NCI-H524 treated with DMSO at 0.1 percent for 48 hours (cell line): ENCODE measurements around the gene NANP.
A peak's percentile ranks its signal among the peaks of the same experiment; 100 is the strongest.
"Not testable (repeated sequence)": the region's sequence is repeated elsewhere in the genome, so short reads cannot be mapped to it uniquely, and the experiment has no call there.

Experiments
- DNase-seq: peaks from one replicate; lab custom pipeline; 2025; lab: John Stamatoyannopoulos, UW

Gene NANP

GRCh38 chr20:25606094-25606695, 17.6 kb downstream of the NANP start:
- no peak for DNase-seq

DNA sequence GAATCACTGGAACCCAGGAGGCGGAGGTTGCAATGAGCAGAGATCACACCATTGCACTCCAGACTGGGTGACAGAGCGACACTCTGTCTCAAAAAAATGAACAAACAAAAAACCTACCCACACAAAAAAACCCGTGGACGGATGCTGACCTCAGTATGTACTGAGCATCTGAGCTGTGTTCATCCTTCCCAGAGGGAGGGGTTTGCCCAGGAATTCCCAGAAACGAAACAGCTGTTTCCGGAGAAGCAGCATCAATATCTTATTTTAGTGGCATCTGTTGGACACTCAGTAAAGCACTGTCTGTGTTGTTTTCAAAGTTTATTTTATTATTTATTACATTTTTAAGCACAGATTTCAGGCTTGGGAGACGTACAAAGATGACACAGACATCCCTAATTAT, 18.7 kb downstream of the NANP start:
- DNase-seq = no peak

- DNase-seq = no peak
These were observed 19.2 kb downstream of the NANP start for GRCh38 chr20:25604611-25605010.

GRCh38 chr20:25602914-25603309, 20.9 kb downstream of the NANP start:
- DNase-seq = not testable (repeated sequence)

GRCh38 chr20:25602191-25602913, 21.5 kb downstream of the NANP start:
- DNase-seq = not testable (repeated sequence)

DNA sequence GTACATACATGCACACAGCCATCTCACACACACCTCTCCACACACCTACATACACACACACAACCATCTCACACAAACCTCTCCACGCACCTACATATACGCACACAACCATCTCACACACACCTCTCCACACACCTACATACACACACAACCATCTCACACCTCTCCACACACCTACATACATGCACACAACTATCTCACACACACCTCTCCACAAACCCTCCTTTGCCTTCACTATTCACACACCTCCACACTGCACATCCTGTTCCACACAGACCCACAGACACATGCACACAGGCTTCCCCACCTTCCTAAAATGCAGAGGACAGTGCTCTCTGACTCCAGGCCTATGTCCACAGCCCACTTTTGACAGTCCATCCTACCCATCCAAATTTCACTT, 22.2 kb downstream of the NANP start:
- no peak for DNase-seq

DNA sequence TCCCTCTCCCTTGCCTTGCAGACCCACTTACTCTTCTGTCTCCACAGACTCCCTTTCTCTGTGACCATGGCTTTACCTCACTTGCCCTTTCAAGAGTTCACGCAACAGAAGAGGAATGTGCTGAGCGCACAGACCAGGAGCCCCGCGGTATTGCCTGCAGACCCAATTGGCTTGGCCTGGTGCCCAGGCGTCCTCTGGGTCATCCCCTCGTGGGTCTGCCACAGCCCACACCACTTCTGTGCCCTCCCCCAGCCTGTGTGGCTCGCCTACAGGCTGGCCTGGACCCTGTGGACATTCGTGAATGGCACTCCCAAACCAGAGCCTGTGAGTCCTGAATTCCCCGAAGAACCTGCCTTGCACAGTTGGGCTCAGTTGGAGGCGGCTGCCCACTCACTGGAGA, 23.2 kb downstream of the NANP start:
- no peak for DNase-seq

- DNase-seq = no peak
These were observed 31.5 kb downstream of the NANP start for GRCh38 chr20:25592135-25592852.

- DNase-seq = not testable (repeated sequence)
These were observed 33.0 kb downstream of the NANP start for GRCh38 chr20:25590778-25591177.

DNA sequence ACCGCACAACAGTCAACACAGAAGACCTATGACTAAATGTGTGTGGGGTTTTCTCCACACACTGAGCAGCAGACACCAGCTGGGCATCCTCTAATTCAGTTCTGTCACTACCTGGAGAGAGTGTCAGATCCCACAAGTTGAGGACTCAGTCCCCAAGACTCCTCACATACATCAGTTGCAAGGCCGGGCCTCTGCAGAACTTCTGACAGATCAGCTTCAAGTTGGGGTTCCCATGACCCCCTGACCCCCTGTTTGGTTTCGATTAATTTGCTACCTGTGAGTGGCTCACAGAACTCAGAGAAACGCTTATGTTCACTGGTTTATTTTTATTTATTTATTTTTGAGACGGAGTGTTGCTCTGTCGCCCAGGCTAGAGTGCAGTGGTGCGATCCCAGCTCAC, 35.3 kb downstream of the NANP start:
- DNase-seq = no peak

DNA sequence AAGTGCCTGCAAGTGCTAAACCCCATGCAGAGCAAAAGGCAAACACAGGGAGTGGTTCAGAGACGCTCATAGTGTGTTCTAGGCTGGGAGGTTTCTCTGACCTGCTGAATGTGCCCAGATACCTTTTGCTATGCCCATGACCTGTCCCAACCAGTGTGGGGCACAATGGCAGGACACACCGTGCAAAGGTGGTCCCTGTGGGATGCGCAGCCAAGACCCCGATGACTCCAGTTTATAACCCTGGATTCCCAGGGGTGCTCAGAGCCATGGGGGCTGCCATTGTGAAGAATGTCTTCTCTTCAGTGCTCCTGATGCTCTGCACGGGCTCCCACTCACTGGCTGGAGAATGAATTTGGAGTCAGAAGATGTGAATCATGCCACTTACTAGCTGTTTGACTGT, 36.3 kb downstream of the NANP start:
- no peak for DNase-seq

DNA sequence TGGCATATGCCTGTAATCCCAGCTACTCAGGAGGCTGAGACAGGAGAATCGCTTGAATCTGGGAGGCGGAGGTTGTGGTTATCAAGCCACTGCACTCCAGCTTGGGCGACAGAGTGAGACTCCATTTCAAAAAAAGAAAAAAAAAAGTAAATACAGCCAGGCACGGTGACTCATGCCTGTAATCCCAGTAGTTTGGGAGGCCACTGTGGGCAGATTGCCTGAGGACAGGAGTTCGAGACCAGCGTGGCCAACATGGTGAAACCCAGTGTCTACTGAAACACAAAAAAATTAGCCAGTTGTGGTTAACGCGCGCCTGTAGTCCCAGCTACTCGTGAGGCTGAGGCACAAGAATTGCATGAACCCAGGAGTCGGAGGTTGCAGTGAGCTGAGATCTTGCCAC, 36.9 kb downstream of the NANP start:
- DNase-seq = no peak

DNA sequence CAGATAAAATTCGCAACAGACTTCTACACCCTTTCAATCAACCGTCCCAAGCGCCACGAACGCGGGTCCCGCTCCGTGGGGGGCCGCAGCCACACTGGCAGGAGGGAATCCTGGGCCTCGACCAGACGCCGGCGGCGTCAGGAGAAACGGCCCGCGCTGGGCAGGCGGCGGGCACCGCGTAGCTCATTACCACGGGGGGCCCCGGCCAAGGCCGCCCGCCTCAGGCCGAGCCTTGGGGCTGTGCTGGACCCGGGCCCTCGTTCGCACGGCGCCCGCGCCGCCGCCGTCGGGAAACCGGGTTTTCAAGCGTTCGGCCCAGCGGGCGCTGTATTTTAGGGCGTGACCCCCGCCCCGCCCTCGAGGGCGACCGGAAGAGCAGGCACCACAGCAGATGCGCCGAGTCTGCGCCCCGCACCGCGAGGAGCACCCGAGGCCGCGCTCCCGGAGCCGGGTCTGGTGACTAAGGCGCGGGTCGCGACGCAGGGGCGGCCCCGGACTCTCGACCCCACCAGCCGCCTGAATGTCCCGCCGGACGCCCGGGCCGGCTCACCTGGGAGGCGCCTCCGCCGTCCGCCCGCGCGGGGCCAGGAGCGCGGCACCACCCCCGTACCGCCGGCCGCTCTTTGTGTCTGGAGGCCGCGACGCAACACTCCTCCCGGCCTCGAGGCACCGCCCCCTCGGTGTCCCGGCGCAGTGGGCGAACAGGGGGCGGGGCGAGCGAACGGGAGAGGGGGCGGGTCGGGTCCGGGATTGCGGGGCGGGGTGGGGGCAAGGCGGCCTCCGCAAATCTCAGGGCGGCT, 38.7 kb downstream of the NANP start, which contains the start of gene NINL:
Gene NINL, minus strand, starts transcription at position 627 of the 800 bp plus-strand sequence. CDS start 58,944 bp downstream, outside the sequence.
- DNase-seq = no peak

- not testable (repeated sequence) for DNase-seq
These were observed 40.2 kb downstream of the NANP start for GRCh38 chr20:25583607-25584006.

- no peak for DNase-seq
These were observed 43.1 kb downstream of the NANP start for GRCh38 chr20:25580711-25581110.

DNA sequence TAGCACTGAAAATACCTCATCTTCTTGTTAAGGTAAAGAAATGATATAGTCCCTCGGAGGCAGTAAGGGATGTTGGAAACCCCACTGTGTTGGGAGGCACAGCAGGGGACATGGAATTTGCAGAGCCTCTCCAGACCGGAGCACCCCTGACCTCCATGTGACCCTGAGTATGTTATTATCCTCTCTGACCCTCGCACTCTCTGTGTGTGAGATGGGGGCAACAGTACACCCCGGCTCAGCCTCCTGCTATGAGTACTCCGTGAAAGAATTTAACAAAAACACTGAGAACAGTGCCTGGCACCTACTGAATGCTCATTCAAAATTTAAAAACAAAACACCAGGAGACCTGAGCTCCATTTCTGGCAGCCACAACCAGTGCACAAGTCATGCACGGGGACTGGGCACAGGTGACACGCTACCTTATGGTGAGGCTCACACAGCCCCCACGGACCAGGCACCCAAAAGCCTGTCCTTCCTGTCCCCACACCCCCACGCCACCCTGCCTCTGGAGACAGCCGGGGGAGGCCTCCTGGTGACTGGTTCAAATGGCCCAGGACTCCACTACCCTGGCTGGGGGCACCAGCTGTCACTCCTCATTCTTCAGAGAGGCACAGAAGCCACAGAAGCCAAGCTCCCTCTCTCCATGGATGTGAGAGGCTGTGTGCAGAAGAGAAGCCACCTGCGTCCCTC, 44.6 kb downstream of the NANP start:
- peak; percentile 71 for DNase-seq

GRCh38 chr20:25576783-25577530, 46.9 kb downstream of the NANP start:
- DNase-seq = no peak

GRCh38 chr20:25574411-25574810, 49.4 kb downstream of the NANP start:
- DNase-seq = no peak

DNA sequence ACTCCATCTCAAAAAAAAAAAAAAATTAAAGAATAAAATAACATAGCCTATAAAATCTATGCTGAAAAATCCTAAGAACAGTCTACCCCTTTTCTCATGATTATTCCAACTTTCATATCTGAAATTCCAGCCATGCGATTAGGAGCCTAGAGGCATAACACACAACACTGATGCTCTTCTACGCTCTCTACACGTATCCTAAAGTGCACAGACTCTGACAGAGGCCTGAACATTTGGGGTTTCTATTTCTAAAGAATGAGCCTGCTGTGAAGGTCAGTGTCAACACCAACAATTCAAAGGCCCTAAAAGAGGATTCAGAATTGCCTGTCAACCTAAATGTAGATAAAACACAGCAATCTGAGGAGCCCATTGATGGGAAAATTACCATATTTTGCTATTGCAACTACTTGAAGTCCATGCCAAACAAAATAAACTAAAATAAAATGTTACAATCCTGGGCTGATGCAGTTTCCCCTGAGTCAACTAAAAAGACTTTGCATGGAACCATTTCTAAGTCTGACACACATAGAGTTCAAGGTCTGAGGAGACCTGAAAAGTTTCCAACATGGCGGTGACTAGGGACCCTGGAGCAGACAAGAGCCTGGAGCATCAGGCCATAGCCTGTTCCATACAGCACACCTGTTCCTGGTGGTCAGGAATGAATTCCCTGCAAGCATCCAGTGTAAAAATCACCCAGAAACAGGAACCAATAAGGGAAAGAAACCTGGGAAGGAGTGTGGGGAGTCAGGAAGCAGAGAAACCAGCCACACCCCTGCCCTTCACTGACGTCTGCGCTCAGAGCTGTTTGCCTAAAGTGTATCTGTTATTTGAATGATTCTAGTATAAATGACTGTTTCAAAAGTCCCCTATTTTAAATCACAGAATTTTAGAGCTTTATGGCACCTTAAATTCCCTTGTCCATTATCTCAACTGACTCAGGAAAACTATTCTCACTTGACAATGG, 50.2 kb downstream of the NANP start:
- no peak for DNase-seq

DNA sequence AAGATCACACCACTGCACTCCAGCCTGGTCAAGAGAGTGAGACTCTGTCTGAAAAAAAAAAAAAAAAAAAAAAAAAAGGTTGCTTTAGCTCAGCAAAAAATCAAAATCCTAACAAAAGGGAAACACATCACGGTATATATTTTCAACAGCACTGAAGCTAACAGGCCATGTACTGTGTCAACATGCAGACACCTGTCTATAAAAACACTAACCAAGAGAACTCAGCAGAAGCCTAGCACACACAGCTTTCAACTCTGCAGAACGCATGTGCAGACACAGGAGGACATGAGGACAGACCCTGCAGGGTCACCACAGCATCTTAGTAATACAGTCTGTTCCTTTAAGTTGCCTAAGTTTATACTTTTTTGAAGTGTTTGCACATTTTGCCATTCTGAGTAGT, 52.0 kb downstream of the NANP start:
- no peak for DNase-seq
